Measurements from ENCODE around the gene SLC30A2.

Gene SLC30A2

DNA sequence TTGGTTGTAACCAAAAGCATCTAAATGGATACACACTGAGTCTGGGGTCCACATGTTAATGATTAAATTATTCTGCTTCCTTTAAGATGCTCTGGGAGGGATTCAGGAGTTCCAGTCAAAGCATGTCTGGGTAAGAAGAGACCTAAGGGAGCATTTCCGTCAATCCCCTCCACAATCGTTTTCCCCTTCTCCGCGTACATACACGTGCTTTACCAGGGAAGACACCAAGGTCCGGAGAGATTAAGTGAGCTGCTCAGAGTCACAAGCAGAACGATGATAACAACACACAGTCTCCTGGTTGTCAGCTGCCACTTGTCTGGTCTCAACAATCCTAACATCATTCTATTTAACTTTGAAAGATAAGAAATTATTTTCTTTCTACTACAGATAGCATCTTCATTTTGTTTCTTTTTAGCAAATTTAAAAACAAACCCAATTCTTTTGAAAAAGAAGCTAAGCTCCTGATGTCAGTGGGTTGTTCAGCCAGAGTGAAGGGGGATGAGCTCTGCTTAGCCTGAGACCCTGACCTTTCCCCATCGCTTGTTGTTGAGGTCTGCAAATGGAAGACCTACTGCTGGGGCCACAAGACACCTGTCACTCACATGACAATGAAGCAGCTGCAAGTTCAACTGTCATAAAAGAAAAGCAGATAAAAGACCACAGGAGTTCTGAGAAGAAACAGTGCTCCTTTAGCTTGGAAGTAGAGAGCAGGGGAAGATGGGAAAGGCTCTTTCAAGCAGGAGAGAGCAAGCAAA, 52.5 kb downstream of the SLC30A2 start:
- DNase-seq, result no peak

- DNase-seq, result no peak
Measured at GRCh38 chr1:25992689-25993171, 53.2 kb downstream of the SLC30A2 start.

DNA sequence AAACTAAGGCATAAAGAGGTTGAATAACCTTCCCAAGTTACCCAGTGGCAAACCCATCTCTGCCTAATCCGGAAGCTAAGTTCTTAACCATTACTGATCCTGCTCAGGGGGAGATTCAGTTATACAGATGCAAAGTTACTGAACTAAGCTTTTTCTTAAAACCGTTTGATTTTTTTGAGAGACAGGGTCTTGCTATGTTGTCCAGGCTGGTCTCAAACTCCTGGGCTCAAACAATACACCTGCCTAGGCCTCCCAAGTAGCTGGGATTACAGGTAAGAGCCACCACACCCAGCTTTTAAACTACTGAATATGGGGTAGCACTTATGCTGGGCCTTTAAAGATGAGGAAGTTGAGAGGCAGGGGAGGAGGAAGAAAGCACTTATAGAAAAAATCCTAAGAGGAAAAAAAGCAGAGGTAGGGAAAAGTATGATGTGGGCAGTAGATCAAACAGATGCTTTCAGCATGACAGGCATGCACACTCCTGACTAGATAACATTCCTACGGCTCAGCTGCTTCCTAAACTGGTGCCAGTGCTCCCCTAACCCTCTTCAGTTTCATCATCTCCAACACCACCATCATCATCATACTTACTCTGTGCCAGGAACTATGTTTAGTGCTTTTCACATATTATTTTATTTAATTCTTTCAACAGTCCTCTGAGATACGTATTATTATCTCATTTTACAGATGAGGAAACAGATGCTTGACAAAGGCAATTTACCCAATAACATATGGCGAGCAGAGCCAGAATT, 53.8 kb downstream of the SLC30A2 start:
- DNase-seq, result no peak

DNA sequence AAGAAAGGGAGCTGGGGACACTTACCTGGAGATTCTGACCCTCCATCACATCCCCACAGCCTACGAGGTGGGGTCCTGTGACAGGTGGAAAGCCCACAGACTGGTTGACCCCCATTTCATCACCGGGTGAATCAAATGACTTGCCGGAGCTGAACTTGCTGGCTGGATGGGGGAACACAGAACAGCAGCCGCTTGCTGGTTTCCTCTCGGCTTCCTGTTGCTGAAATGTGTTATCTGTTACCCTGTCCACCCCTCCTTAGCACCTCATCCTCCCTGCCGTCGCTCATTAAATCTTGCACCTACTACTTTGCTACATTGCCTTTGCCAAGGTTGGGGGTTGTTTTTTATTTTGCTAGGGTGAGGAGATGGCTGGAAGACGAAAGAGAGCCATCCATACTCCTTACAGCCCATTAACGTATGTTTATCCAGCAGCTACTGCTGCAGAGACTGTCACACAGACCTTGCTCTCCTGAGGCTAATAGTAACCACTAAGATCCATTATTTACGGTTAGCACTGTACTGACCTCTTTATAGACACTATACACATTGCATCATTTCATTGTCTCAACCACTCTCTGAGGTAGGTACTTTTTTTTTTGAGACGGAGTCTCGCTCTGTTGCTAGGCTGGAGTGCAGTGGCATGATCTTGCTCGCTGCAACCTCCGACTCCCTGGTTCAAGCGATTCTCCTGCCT, 55.1 kb downstream of the SLC30A2 start:
- DNase-seq, result no peak

- no peak for DNase-seq
Measured at GRCh38 chr1:25990251-25990650, 55.7 kb downstream of the SLC30A2 start.

- DNase-seq, result no peak
Measured at GRCh38 chr1:25989440-25990234, 56.3 kb downstream of the SLC30A2 start.

- no peak for DNase-seq
Measured at GRCh38 chr1:25987951-25988350, 58.0 kb downstream of the SLC30A2 start.
